Tongue (tissue), 2 donors: ENCODE results near the gene LBP. TPM values are rescaled to one million over a fixed set of nuclear protein-coding genes. Genes with fewer than 3 reads are reported as not detected.
A peak's percentile ranks its signal among the peaks of the same experiment; 100 is the strongest.
"Not testable (repeated sequence)": the region's sequence is repeated elsewhere in the genome, so short reads cannot be mapped to it uniquely, and the experiment has no call there.

ENCODE experiments used
- DNase-seq: peaks from one replicate; pipeline ENCODE4 v3.0.0-alpha.2; 2015
- total RNA-seq: library from RNA; depleted of rRNA; stranded (reverse); fragments of >200 nt; gene quantifications from one replicate; pipeline ENCODE4 v1.2.3, GENCODE V29; 2014

Gene LBP, protein sequence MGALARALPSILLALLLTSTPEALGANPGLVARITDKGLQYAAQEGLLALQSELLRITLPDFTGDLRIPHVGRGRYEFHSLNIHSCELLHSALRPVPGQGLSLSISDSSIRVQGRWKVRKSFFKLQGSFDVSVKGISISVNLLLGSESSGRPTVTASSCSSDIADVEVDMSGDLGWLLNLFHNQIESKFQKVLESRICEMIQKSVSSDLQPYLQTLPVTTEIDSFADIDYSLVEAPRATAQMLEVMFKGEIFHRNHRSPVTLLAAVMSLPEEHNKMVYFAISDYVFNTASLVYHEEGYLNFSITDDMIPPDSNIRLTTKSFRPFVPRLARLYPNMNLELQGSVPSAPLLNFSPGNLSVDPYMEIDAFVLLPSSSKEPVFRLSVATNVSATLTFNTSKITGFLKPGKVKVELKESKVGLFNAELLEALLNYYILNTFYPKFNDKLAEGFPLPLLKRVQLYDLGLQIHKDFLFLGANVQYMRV
- total RNA-seq: not detected

GRCh38 chr20:38346247-38346651 lies at the start of gene LBP:
LBP (plus strand) TSS chr20:38346482; CDS start chr20:38346517, 35 bp downstream.
- DNase-seq: no peak

DNA sequence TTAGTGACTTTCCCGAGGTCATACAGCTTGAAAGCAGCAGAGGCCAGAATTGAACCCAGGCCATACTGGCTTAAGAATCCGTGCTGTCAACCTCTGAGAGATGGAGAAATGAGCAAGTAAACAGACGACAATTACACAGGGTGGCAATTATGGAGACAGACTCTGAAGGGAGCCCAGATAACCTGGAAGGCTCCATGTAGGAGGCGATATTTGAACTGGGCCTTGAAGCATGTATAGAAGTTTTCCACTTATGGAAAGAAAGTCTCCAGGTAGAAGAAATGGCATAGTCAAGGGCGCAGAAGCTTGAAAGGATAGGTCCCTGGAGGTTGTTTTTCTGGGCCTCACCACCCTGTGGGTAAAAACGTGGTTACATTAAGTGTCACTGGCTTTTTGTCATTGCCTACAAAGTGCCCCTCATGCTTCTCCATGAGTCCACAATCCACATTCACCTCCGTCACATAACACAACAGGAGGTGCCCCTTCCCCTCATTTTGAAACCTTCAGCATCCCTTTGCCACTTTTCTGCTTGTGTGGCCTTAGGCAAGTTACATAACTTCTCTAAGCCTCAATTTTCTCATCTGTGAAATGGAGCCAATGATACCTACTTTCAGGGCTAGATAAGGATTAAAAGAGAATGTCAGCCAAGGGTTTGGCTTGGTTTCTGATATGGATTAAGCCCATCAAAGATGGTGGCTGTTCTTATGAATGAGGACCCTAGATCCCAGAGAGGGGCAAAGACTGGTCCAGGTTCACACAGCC lies 48.2 kb upstream of the LBP start:
- DNase-seq: no peak

DNA sequence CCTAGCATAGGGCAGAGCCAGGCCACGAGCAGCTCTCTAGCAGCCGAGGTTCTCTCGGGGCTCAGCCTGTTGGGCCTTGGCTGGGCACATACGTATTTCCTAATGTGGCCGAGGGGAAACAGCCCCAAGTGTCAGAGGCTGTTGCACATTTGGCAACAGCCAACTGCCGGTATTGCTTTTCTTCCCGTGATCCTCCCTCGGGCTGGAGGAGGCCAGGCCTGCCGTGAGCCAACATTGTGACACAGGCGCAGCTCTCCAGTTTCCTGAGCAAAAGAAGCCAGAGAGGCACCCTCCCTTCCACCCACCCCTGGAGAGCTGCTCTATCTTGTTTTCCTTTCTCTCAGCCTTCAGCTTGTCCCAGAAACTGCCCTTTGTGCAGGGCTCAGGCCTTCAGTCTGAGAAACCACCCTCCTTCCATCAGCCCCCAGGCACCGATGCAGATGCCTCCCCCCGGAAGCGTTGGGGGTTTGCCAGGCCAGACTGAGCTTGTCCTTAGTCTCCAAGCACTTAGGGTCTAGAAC lies 47.5 kb upstream of the LBP start:
- DNase-seq: peak; percentile 78

GRCh38 chr20:38299963-38300362 lies 46.3 kb upstream of the LBP start:
- no peak for DNase-seq

GRCh38 chr20:38300438-38300837 lies 45.8 kb upstream of the LBP start:
- DNase-seq: no peak

DNA sequence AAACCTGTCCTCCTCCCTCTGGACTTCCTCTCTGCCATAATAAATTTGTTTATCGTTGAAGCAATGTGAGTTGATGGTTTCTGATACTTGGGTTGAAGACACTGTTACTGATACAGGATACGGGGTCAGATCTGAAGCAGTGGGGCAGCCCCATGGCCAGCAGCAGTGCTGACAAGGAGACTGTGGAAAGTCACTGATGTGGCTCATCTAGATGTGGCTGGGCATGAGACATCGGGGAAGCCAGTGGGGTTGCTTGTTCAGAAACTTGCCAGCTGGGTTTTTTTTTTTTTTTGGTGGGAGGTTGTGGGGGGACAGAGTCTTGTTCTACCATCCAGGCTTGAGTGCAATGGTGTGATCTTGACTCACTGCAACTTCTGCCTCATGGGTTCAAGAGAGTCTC lies 45.0 kb upstream of the LBP start:
- no peak for DNase-seq

- peak; percentile 68 for DNase-seq
Observed at GRCh38 chr20:38302786-38303185, 43.5 kb upstream of the LBP start.

- DNase-seq: peak; percentile 24
Observed at GRCh38 chr20:38303908-38304379, 42.3 kb upstream of the LBP start, which contains the start of gene BPI. BPI (plus strand) TSS chr20:38304156; CDS start chr20:38304224, 68 bp downstream.

GRCh38 chr20:38304845-38305447 lies 41.3 kb upstream of the LBP start:
- no peak for DNase-seq

DNA sequence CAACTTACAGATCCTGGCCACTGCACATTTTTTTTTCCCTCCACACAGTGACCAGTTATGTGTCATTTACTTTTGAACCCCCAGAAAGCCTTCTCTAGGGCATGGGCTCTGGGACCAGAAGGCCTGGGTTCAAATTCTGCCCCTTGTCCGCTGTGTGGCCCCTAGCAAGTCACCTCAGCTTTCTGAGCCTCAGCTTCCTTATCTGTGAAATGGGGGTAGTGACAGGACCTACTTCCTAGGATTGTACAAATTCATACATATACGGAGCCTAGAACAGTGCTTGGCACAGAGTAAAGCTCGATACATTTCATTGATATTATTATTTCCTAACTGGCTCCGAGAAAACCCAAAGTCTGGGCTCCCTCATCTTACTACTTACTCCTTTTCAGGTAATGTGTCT lies 40.7 kb upstream of the LBP start:
- no peak for DNase-seq

GRCh38 chr20:38306379-38306778 lies 39.9 kb upstream of the LBP start:
- DNase-seq: no peak

DNA sequence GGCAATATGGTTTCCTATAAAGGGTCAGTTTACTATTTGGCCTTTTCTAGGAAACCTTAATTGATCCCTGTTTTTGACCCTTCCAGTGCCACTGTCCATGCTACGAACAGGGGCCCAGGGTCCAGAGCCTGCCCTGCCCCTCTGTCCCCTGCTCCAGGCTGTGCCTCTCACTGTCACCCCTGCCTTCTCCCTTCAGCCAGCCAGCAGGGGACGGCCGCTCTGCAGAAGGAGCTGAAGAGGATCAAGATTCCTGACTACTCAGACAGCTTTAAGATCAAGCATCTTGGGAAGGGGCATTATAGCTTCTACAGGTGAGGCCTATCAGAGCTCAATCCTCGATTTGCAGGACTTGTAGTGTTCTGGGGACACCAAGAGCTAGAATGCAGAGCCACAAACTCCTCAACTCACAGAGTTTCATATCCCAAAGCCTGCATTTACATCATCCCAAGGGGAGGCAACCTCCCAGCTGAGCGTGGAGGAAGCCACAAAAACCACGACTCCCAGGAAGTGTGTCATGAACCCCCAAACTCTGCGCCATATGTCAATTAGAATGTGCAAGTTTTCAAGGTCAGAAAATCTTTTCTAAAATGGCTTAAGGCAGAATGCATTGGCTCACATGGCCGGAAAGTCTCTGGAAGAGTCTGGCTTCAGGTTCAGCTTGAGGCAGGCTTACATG lies 38.8 kb upstream of the LBP start:
- DNase-seq: no peak

DNA sequence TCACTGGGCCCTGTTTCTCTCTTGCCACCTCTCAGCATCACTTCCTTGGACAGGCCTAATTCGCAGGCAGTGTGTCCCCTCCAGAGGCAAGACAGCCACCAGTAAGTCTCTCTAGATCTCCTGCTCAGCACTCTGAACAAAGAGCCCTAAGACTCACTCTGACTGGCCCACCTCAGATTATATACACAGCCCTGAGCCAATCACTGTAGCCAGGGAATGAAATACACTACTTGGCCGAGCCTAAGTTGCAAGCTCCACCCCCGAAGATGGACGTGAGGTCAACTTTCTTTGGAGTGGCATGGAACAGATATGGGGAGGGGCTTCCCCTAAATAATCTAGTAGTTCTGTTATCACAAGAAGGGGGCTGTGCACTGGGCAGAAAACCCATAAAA lies 38.2 kb upstream of the LBP start:
- DNase-seq: no peak

- no peak for DNase-seq
Observed at GRCh38 chr20:38308447-38308846, 37.8 kb upstream of the LBP start.

DNA sequence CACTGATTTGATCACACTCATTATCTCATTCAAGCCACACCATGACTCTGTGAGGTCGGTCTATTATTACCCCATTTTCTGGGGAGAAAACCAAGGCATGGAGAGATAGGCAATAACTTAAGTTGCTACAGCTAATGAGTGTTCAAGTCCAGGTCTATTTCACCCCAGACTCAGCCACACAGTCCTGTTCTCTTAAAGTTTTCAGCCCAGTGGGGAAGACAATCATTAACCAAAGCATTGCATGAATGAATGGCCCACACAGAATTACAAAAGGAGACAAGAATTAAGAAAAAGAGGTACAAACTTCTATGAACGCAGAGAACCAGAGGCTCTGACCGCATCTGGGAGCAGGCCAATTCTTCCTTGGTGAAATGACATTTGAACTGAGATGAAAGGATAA lies 35.2 kb upstream of the LBP start:
- no peak for DNase-seq

GRCh38 chr20:38311491-38311890 lies 34.8 kb upstream of the LBP start:
- DNase-seq: no peak

DNA sequence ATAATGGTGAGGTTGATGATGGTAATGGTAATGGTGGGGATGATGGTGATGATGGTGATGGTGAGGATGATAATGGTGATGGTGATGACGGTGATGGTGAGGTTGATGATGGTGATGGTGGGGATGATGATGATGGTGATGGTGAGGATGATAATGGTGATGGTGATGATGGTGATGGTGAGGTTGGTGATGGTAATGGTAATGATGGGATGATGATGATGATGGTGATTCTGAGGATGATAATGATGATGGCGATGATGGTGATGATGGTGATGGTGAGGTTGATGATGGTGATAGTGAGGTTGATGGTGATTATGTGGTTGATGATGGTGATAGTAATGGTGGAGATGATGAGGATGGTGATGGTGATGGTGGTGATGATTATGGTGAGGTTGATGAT lies 32.6 kb upstream of the LBP start:
- DNase-seq: no peak

DNA sequence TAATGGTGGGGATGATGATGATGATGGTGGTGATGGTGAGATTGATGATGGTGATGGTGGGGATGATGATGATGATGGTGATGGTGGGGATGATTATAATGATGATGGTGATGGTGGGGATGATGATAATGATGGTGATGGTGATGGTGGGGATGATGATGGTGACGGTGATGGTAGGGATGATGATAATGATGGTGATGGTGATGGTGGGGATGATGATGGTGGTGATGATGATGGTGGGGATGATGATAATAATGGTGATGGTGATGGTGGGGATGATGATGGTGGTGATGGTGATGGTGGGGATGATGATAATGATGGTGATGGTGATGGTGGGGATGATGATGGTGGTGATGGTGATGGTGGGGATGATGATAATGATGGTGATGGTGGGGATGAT lies 31.9 kb upstream of the LBP start:
- DNase-seq: not testable (repeated sequence)

- DNase-seq: peak; percentile 30
Observed at GRCh38 chr20:38315290-38315966, 30.9 kb upstream of the LBP start.

- no peak for DNase-seq
Observed at GRCh38 chr20:38316341-38316740, 29.9 kb upstream of the LBP start.

DNA sequence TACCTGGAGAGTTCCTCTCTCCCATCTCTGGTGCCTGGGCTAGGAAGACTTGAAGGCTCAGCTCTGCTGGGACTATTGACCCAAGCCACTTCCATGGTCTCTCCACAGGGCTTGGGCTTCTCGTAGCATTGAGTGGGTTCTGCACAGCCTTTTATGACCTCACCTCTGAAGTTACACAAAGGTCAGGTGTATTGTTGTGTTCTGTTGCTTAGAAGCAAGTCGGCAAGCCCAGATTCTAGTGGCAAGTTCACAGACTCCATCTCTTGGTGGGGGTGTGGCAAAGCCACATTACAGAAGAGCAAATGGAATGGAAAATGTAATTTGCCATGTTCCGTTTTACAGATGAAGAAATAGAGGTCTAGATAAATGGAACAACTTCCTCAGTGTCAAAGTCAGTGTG lies 28.9 kb upstream of the LBP start:
- no peak for DNase-seq
